GM23248 (cell line): ENCODE data around the gene PML.
"Not testable (repeated sequence)": the region's sequence is repeated elsewhere in the genome, so short reads cannot be mapped to it uniquely, and the experiment has no call there.

Source experiments
- EZH2 ChIP-seq: fragments of 200-600 bp; sonication (generic); IDR thresholded peaks from 2 replicates; pipeline ENCODE4 v1.6.1; 2018; ENCODE audit warnings: antibody characterized with exemption, mild to moderate bottlenecking; ENCODE audit not compliant: insufficient read depth, poor library complexity, severe bottlenecking
- EZH2phosphoT487 ChIP-seq: fragments of 200-600 bp; sonication (generic); IDR thresholded peaks from 2 replicates; pipeline ENCODE4 v1.6.1; 2018; ENCODE audit warnings: antibody characterized with exemption, moderate library complexity, mild to moderate bottlenecking, low read depth; ENCODE audit not compliant: insufficient read depth

DNA sequence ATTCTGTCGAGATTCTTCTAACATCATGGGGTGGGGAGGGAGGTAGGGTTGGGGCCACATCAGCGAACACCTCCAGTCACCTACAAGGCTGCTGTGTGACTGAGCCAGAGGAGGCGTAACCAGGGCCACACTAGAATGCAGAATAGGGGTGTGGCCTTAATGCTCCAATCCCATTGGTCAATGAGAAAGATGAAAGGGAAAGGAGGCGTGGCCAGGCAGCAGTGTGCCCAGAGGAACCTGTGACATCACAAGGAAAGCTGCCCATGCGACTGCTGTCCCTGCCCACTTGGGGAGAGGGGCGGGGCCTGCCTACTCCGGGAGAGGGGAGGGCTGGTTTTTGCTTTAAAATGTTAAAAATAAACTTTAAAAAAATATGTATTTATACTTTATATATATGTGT is 87.9 kb downstream of the PML start, which contains the start of gene GOLGA6A:
- not testable (repeated sequence) for TF ChIP-seq EZH2, EZH2phosphoT487
